ENCODE results near the gene MUCL1. TPM values are rescaled to one million over a fixed set of nuclear protein-coding genes. Genes with fewer than 3 reads are reported as not detected.
"Not testable (repeated sequence)": the region's sequence is repeated elsewhere in the genome, so short reads cannot be mapped to it uniquely, and the experiment has no call there.

The MUCL1 gene, protein sequence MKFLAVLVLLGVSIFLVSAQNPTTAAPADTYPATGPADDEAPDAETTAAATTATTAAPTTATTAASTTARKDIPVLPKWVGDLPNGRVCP
- polyA plus RNA-seq (2014; cell fraction: cytosol; rRNA removed), result not detected in 2 replicates
- not detected in 2 replicates for polyA plus RNA-seq (2014; cell fraction: nucleus; rRNA removed)

DNA sequence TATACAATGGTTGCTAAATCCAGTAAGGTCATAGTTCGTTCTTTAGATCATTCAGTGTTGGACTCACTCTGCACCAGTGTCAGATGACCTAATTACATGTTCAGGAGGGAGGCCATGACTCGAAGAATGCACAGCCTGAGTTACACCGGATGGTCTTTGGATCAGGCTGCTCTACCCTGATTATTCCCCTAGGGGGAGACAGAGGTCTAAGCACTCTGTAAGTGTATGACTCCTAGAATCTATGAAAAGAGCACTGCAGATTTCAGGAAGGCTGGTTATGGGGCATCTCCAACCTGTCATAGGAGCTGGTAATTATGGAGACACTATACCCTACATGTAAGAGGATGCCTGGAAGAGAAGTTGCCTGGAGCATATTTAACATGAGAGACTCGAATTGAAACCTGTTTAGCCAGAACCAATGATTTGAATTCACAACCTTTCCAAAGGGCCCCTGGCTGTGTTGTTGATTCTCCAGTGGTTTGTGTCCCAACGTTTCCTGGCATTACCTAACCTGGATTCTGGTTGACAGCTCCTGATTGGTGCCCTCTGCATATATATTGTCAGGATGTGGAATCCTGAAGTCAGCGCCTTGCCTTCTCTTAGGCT lies at the start of gene MUCL1:
Gene MUCL1, plus strand, starts transcription at position 584 of the 606 bp plus-strand sequence. CDS start 67 bp downstream, outside the sequence.
- peak; percentile 48 for DNase-seq (ENCODE audit: low spot score)

DNA sequence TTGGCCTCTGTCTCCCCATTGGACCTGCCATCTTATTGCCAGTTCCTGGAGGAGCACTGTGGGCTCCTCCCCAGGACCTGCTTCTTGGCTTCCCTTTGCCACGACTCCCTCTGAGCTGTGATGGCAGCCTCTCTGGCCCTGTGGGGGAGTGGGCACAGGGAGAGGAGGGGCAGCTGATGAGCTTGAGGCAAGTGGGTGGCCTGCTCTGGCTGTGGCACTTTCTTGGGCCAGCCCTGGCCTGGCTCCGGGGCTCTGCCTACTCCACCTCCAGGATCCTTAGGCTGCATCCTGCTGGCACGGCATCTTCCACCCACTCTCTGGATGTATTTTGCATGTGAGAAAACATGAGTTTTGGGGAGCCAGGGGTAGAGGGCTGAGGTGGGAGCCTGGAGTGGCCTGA lies 32.6 kb upstream of the MUCL1 start:
- DNase-seq (ENCODE audit: low spot score), result no peak

DNA sequence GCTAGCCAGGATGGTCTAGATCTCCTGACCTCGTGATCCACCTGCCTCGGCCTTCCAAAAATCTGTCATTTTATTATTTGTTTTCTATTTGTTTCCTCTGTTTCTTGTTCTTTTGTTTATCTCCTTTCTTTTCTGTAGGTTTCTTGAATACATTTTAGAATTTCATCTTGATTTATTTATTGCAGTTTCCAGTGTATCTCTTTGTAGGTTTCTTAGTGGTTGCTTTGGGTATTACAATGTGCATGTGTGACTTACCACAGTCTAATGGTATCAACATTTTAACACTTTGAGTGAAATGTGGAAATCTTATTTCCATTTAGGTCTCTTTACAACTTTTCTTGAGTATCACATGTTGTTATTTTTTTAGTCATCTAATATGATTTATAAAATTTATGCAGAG lies 29.9 kb upstream of the MUCL1 start:
- no peak for DNase-seq (ENCODE audit: low spot score)

DNA sequence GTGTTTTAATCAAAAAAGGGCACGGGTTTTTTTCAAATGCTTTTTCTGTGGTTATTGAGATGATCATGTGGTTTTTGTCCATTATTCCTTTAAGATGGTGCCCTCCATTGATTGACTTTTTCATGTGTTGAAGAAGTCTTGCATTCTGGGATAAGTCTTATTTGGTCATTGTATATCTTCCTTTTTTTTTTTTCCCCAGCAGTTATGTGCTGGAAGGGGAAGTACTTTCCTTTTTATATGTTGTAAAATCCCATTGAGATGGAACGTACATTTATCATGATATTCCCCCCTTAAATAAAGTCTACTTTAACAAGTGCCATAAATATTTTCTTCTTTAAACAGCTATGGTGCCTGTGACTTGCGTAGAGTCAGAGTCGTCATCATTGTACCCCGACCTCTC lies 24.8 kb upstream of the MUCL1 start:
- DNase-seq (ENCODE audit: low spot score), result no peak

DNA sequence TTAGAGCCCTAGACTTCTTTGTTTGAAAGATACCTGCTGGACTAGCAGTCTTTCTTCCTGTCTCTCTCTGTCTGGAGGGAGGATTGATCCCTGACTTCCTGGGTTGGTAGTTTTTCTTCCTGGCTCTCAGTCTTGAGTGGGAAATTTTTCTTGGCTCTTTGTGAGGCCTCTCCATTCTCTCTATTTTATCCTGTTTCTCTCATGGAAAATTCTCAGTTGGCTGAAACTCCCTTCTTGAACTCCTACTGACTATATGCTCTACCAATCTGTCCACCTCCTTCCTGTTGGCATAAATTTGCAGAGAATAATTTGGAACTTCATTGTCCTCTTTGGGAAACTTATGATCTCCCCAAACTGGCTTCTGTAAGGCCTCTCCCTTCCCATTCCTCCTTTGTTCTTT lies 24.1 kb upstream of the MUCL1 start:
- no peak for DNase-seq (ENCODE audit: low spot score)

DNA sequence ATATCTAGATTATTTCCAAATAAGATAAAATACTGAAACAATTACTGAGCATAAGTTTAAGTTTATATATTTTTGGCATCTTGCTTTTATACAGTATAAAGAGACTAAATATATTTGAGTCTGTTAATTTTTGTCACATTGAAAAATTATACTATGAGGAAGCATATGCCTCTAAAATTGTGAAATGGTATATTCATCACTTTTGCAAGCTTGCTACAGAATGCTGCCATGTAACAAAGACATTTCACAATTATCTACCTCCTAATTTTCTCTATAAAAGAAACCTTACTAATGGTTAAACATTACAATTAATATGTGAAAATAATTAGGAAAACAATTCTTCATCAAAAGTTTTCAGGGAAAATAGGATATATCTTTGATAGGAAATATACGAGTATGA lies 22.7 kb upstream of the MUCL1 start:
- no peak for DNase-seq (ENCODE audit: low spot score)

DNA sequence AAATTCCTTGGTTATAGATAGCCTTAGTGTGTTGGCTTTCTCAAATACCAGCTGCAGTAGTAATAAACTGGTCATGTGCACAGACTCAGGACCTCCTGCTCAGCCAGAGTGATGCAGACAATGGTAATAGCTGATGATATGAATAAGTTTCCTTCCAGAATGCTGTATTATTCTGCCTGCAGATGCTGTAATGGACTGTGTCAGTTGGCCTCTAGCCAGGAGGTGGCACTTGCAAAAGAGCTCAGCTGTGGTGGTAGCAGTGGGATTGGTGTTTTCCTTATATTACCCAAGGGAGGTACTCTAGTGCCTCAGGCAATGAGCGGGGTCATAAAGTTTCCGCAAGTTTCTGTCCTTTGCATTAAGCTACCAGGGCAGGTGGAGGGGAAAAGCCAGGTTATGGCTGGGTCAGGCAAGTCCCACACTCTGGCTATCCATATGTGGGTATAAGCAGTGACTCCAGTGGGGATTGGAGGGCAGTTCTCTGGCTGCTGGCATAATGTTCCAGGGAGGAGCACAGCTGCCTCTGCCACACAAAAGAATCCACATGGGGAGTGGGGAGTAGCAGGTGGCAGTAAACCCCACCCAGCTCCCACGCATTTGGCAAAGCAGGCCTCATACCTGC lies 14.0 kb upstream of the MUCL1 start:
- DNase-seq (ENCODE audit: low spot score), result no peak

DNA sequence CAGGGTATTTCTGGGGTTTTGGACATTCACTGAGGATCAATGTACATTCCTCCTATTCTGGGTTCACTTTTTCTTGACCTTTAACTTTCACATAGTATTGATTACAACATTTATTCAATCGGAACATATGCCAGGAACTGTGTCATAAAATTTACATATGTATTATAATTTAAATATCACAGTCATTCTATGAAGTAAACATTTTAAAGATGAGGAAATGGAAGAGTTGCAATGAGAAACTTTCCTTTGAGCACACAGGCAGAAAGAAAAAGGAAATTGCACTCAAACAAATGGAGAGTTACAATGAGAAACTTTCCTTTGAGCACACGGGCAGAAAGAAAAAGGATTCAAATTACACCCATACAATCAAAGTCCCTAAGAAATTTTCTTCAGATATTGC lies 3.1 kb downstream of the MUCL1 start:
- DNase-seq (ENCODE audit: low spot score), result no peak

DNA sequence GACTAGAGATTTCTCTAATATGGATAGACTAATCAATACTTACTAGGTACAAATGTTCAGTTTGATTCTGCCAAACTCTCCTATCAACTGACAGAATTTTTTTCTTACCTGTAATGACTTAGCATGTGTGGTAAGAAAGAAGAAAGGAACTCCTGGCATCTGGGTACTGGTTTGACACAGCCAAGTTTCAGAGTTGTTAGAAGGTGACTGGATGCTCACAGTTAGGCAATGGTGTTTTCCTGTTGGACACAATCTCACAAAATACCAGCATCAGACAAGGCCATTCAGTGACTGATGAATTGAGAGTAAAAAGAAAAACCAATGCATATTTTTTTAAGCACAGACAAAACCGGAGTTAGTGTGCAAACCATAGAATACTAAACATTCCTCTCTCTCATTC lies 4.2 kb downstream of the MUCL1 start:
- no peak for DNase-seq (ENCODE audit: low spot score)

DNA sequence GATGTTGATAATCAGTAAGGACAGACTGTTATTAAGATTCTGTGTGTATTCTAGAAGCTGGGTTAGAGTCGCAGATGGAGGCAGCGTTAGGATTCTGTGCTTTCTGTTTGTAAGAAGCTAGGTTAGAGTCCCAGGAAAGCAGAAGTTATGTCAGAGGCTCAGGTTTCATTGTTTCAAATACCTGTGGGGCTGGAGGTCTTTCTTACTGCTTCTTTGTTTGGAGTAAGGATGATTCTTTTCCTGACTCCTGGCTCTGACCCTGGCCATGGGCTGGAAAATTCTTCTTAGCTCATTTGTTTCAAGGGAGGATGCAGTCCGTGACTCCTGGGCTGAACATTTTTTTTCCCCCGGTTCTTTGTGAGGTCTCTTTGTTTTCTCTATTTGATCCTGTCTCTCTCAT lies 5.2 kb downstream of the MUCL1 start:
- DNase-seq (ENCODE audit: low spot score), result no peak

DNA sequence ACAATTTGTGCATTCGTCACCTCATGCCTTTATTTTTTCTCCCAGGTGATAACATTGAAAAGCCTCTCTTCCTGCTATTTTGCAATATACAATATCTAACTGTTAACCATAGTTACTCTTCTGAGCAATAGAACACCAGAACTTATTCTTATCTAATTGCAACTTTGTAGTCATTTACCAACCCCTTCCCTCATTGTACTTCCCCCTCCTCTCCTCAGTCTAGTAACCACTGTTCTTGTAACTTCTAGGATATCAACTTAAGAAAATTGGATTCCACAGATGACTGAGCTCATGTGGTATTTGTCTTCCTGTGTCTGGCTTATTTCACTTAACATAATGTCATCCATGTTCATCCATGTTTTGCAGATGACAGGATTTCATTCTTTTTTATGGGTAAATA lies 7.6 kb downstream of the MUCL1 start:
- no peak for DNase-seq (ENCODE audit: low spot score)

DNA sequence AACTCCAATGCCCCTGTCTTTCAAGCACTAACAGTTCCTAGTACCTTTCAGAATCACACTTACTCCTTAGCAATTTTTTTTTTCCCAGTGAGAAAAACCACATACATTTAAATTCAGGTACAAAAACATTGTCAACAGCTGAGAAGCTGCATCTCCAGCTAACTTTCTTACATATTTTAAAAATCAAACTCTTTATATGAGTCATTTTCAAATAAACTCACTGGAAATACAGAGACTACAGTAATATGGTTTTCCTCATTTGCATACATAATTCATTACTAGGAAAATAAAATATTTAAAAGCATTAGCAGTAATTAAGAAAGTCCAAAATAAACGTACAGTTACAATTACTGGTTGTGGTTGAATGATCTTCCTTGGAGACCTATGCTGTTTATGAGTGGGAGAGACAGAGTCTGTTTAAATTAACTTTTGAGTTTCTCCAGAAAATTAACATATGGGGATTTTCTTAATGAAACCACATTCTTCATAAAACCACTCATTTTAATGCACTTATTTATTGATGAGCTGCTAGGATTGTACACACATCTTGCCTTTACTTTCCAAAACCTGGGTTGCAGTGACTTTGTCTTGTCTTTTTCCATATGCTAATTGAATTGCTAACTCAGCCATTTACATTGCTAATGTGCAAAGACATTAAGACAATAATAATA lies 9.8 kb downstream of the MUCL1 start:
- no peak for DNase-seq (ENCODE audit: low spot score)

DNA sequence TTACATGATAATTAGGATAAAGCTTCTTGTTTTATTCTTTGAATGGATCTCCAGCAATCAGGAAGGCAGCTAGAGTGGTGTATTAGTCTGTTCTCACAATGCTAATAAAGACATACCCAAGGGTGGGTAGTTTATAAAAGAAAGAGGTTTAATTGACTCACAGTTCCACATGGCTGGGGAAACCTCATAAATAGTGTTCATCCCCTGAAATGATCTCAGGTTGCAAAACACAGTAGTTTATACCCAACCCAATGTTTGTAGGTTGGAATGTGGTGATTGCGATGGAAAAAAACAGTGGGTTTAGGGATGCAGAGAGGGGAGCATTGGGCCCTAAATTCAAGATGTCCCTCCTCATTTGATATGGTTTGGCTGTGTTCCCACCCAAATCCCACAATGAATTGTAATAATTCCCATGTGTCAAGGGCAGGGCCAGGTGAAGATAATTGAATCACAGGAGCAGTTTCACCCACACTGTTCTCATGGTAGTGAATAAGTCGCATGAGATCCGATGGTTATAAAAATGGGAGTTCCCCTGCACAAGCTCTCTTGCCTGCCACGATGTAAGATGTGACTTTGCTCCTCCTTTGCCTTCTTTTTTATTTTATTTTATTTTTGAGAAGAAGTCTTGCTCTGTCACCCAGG lies 11.5 kb downstream of the MUCL1 start:
- DNase-seq (ENCODE audit: low spot score), result no peak

DNA sequence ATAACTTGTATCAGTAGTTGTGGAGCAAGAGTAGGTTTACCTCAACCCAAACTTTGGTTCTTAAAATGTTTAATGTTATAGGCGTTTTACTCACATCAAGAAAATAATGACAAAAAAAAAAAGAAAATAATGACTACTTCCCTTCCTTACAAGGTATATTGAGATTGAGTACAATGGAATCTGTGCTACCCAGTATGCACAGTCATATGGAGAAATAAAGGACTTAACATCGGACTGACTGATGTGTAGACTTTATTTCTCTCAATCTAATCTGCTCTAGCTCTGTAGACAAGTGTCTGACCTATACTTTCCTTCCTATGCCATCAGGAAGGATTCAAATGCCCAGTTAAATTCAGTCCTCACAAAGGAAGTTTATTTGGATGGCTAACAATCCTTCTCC lies 14.4 kb downstream of the MUCL1 start:
- DNase-seq (ENCODE audit: low spot score), result no peak

DNA sequence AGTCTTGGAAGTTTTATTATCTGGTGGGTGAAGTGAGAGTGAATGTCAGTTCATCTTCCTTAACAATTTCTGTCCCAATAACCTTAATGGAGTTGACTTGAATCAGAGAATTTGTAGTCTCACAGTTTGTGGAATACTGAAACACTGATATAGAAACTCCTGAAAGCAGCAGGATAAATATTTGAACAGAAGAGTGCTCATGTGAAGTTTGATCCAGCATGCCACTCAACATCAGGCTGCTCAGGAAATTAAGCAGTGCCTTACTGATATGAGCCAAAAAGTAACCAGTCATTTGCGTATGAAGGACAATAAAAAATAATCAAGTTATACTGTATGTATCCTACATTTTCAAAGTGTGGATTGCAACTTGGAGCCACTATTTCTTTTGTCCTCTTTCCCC lies 15.7 kb downstream of the MUCL1 start:
- no peak for DNase-seq (ENCODE audit: low spot score)

DNA sequence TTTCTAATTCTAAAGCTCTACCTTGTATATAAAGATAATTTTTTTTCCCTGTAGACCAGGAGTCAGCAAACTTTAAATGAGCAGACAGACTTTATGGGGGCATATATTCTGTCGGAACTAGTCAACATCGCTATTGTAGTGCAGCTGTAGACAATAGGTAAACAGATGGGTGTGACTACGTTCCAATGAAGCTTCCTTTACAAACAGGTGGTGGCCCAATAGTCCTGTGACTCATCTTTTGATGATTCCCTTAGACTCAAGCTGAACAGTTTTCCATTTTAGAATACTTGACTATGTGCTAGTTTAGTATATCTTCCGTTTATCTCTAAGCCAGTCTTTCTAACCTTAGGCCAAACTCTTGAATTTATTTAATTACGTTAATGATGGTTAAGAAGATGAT lies 16.3 kb downstream of the MUCL1 start:
- no peak for DNase-seq (ENCODE audit: low spot score)

DNA sequence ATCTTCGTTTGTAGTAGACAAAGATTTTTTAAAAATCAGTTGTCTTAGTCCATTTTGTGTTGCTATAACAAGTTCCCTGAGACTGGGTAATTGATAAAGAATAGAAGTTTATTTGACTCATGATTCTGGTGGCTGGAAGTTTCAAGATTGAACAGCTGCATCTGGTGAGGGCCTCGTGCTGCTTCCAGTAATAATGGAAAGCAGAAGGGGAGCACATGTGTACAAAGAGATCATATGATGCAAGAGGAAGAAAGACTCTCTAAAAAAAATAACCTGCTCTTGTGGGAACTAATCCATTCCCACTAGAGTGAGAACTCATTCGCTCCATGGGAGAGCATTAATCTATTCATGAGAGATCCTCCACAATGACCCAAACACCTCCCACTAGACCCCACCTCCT lies 24.8 kb downstream of the MUCL1 start:
- DNase-seq (ENCODE audit: low spot score), result no peak

DNA sequence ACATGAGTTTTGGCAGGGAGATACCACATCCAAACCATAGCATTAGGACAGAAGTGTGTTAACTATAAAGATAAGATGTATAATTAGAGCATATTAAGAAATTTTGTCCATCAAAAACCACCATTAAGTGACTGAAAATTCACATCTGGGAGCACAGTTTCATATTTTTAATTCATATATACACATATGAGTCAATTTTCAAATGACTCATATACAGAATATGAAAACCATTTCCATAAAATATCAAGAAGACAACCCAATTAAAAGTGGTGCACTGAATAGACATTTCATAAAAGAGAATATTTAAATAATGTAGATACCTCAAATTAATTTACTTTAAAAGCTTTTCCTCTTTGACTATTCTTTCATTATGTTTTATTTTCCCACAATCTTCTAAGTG lies 25.3 kb downstream of the MUCL1 start:
- no peak for DNase-seq (ENCODE audit: low spot score)

DNA sequence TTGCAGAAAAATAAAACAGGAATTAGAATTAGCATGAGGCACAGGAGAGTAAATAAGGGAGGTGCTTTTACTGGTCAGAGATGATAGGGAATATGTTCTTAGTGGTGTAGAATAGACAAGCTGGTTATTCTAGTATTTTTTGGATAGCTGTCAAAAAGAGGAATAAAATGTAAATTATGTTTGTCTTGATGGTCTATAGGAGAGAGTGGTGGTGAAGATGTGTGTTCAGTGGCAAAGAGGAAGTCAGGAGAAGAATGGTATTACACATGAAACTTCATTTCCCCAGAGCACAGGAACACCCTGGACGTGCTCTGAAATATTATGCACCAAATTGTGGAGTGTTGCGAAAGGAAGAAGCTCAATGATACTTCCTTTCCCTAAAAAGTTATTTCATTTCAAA lies 27.8 kb downstream of the MUCL1 start:
- DNase-seq (ENCODE audit: low spot score), result no peak

DNA sequence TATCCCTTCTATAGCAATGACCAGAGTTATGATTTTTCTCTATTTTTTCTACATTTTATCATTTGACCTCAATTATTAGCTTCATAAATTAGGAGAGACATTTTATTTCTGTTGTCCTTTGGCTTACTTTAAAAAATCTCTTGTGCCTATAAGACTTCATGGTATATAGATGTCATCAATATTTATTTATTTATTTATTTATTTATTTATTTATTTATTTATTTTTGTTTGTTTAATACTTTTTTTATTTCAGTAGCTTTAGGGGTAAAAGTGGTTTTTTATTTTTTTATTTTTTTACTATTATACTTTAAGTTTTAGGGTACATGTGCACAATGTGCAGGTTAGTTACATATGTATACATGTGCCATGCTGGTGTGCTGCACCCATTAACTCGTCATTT lies 28.3 kb downstream of the MUCL1 start:
- DNase-seq (ENCODE audit: low spot score), result not testable (repeated sequence)

DNA sequence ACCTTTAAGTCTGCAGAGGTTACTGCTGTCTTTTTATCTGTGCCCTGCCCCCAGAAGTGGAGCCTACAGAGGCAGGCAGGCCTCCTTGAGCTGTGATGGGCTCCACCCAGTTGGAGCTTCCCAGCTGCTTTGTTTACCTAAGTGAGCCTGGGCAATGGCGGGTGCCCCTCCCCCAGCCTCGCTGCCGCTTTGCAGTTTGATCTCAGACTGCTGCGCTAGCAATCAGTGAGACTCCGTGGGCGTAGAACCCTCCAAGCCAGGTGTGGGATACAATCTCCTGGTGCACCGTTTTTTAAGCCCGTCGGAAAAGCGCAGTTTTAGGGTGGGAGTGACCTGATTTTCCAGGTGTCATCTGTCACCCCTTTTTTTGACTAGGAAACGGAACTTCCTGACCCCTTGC lies 34.1 kb downstream of the MUCL1 start:
- not testable (repeated sequence) for DNase-seq (ENCODE audit: low spot score)

DNA sequence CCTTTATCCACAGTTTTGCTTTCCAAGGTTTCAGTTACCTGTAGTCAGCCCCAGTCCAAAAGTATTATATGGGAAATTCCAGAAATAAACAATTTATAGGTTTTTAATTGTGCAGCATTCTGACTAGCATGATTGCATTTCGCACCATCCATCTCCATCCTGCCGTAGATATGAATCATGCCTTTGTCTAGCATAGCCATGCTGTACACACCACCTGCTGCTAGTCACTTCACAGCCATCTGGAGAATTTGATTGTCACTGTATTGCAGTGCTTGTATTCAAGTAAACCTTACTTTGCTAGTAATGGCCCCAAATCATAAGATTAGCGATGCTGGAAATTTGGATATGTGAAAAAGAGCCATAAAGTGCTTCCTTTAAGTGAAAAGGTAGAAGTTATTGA lies 36.0 kb downstream of the MUCL1 start:
- no peak for DNase-seq (ENCODE audit: low spot score)

Data from SK-N-DZ (cell line).